ENCODE data around the gene KLF14. TPM values are rescaled to one million over a fixed set of nuclear protein-coding genes. Genes with fewer than 3 reads are reported as not detected.

The KLF14 gene
- total RNA-seq, 1 donor from 2014 or later = not detected

DNA sequence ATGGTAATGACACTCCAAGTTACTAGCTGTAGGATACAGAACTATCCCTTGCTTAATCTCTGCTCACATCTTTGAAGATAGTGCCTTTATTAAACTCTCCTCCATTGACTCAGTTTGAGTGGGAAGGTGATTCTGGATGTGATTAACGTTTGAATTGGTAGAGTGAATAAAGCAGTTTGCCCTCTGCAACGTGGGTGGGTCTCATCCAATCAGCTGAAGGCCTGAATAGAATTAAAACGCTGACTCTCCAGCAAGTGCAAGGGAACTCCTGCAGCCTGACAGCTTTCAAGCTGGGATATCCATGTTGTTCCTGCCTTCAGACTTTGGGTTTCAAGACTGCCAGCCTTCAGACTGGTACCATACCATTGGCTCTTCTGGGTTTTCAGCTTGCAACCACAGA, 21.6 kb downstream of the KLF14 start:
- no peaks in the 10 kb centered on the region for H3K36me3 Mint-ChIP-seq (ENCODE audit: low read depth, unreplicated experiment)
- DNase-seq (ENCODE audit: low spot score) = no peak
- TF ChIP-seq, protein P1, sequence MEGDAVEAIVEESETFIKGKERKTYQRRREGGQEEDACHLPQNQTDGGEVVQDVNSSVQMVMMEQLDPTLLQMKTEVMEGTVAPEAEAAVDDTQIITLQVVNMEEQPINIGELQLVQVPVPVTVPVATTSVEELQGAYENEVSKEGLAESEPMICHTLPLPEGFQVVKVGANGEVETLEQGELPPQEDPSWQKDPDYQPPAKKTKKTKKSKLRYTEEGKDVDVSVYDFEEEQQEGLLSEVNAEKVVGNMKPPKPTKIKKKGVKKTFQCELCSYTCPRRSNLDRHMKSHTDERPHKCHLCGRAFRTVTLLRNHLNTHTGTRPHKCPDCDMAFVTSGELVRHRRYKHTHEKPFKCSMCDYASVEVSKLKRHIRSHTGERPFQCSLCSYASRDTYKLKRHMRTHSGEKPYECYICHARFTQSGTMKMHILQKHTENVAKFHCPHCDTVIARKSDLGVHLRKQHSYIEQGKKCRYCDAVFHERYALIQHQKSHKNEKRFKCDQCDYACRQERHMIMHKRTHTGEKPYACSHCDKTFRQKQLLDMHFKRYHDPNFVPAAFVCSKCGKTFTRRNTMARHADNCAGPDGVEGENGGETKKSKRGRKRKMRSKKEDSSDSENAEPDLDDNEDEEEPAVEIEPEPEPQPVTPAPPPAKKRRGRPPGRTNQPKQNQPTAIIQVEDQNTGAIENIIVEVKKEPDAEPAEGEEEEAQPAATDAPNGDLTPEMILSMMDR (IDR thresholded peaks at IDR 0.05; ENCODE audit: unreplicated experiment) = no peak
- H3K4me1 Mint-ChIP-seq (ENCODE audit: unreplicated experiment) = no peaks in the 10 kb centered on the region
- H3K27ac Mint-ChIP-seq (ENCODE audit: unreplicated experiment) = no peak overlapping the region
- no peaks in the 10 kb centered on the region for H3K9me3 Mint-ChIP-seq (ENCODE audit: unreplicated experiment)
- H3K27me3 Mint-ChIP-seq (ENCODE audit: unreplicated experiment) = peaks cover 3% of the 10 kb centered on the region
- H3K4me3 Mint-ChIP-seq (ENCODE audit: unreplicated experiment) = no peak overlapping the region

DNA sequence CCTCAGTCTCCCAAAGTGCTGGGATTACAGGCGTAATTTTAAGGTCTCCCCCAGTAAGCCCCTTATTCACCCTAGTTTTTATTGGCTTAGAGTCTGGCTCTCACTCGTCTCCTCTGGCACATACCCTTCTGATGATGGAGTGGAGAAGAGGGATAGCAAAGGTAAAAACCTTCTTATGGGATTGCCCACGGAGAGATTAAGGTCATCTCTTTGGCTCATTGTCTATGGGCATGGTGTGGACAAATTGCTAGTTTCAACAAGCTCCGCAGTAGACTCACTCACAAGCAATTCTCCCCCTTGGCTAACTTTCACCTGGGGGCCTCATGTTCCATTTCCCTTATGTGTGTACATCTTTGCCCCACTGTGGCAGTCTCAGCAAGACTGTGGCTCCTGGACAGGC, 25.2 kb downstream of the KLF14 start:
- H3K4me1 Mint-ChIP-seq (ENCODE audit: unreplicated experiment) = no peaks in the 10 kb centered on the region
- H3K27me3 Mint-ChIP-seq (ENCODE audit: unreplicated experiment) = peaks cover 3% of the 10 kb centered on the region
- H3K27ac Mint-ChIP-seq (ENCODE audit: unreplicated experiment) = no peak overlapping the region
- H3K4me3 Mint-ChIP-seq (ENCODE audit: unreplicated experiment) = no peak overlapping the region
- TF ChIP-seq, protein P1 (IDR thresholded peaks at IDR 0.05; ENCODE audit: unreplicated experiment) = no peak
- no peaks in the 10 kb centered on the region for H3K9me3 Mint-ChIP-seq (ENCODE audit: unreplicated experiment)
- no peak for DNase-seq (ENCODE audit: low spot score)
- H3K36me3 Mint-ChIP-seq (ENCODE audit: low read depth, unreplicated experiment) = no peaks in the 10 kb centered on the region

DNA sequence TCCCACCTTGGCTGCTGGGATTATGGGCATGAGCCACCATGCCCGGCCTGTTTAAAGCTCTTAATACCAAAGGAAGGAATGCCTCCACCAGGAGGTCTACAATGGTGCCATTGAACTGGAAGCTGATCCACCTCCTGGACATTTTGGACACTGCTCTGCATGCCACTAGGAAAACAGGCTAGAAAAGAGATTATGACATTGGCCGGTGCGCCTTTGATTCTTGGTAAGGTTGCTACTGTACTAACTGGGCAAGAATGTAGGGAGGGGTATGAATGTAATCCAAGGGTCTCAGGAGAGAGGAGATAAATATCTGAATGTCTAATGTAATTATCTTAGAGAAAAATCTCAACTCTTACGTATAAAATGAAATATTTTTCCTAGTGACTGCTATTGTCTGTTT, 26.0 kb downstream of the KLF14 start:
- Mint-ChIP-seq H3K27me3 (ENCODE audit: unreplicated experiment) (peaks cover under 1% of the 10 kb centered on the region), H3K9me3 (ENCODE audit: unreplicated experiment) (no peaks in the 10 kb centered on the region), H3K4me3 (ENCODE audit: unreplicated experiment) (no peak overlapping the region), H3K27ac (ENCODE audit: unreplicated experiment) (no peak overlapping the region), H3K4me1 (ENCODE audit: unreplicated experiment) (no peaks in the 10 kb centered on the region), H3K36me3 (ENCODE audit: low read depth, unreplicated experiment) (no peaks in the 10 kb centered on the region)
- TF ChIP-seq, protein P1 (IDR thresholded peaks at IDR 0.05; ENCODE audit: unreplicated experiment) = no peak
- DNase-seq (ENCODE audit: low spot score) = no peak

DNA sequence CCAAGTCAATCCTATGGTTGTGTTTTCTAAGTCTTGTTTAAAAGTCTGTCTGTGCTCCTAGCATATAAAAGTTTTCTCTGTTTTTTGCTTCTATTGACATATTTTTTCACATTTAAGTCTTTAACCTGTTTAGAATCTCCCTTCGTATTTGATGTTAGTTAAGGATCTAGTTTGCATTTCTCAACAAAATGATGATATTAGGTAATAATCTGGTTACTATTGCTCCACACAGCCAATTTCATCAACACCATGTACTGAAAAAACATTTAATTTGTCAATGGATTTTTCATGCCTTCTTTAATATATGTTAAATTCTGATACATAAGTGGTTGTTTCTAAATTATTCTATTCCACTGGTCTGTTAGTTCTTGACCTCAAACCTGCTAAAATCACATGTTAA, 30.2 kb downstream of the KLF14 start:
- H3K9me3 Mint-ChIP-seq (ENCODE audit: unreplicated experiment) = no peaks in the 10 kb centered on the region
- no peaks in the 10 kb centered on the region for H3K27me3 Mint-ChIP-seq (ENCODE audit: unreplicated experiment)
- TF ChIP-seq, protein P1 (IDR thresholded peaks at IDR 0.05; ENCODE audit: unreplicated experiment) = no peak
- H3K4me3 Mint-ChIP-seq (ENCODE audit: unreplicated experiment) = no peak overlapping the region
- no peak for DNase-seq (ENCODE audit: low spot score)
- no peaks in the 10 kb centered on the region for H3K4me1 Mint-ChIP-seq (ENCODE audit: unreplicated experiment)
- no peak overlapping the region for H3K27ac Mint-ChIP-seq (ENCODE audit: unreplicated experiment)
- no peaks in the 10 kb centered on the region for H3K36me3 Mint-ChIP-seq (ENCODE audit: low read depth, unreplicated experiment)

DNA sequence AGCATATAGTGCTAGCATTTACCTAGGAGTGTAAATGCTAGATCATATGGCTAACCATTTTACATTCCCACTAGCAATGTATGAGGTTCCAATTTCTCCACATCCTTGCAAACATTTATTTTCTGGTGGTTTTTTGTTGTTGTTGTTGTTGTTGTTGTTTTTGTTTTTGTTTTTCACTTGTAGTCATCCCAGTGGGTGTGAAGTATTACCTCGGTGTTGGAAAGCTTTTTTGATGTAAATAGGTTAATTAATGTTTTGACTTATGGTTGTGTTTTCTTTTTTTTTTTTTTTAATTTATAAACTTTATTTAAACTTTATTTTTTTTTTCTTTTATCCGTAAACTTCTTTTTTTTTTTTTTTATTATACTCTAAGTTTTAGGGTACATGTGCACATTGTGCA, 32.4 kb downstream of the KLF14 start:
- Mint-ChIP-seq H3K36me3 (ENCODE audit: low read depth, unreplicated experiment) (no peaks in the 10 kb centered on the region), H3K4me1 (ENCODE audit: unreplicated experiment) (no peaks in the 10 kb centered on the region), H3K9me3 (ENCODE audit: unreplicated experiment) (no peaks in the 10 kb centered on the region), H3K27me3 (ENCODE audit: unreplicated experiment) (no peaks in the 10 kb centered on the region), H3K4me3 (ENCODE audit: unreplicated experiment) (no peak overlapping the region), H3K27ac (ENCODE audit: unreplicated experiment) (no peak overlapping the region)
- no peak for DNase-seq (ENCODE audit: low spot score)
- TF ChIP-seq, protein P1 (IDR thresholded peaks at IDR 0.05; ENCODE audit: unreplicated experiment) = no peak
